Activated CD4-positive, alpha-beta T cell treated with anti-CD3 and anti-CD28 coated beads for 1 hour (primary cell): ENCODE measurements around the gene KDELR3.

ENCODE experiments used
- DNase-seq: peaks from one replicate; pipeline ENCODE4 v3.0.0-alpha.2; 2020

The KDELR3 gene

DNA sequence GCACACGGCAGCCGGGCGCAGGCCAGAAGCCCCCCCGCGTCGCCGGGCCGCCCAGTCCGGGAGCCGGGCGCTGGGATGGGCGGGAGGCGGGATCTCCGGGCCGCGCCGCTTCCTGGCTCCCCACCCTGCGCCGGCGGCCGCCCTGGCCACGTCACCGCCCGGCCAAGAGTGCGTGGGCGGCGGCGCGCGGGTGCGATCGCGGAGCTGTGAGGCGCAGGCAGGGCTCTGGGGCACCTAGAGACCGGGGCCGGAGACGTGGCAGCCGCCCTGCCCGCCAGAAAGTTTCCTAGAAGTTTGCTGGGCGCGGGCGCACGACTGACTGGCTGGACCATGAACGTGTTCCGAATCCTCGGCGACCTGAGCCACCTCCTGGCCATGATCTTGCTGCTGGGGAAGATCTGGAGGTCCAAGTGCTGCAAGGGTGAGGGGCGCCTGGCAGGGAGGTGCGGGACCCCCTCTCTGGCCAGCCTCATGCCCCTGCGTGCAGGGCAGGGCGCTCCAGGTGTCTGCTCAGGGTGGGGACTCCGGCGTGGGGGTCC, at the start of gene KDELR3:
Gene KDELR3, plus strand, starts transcription at position 193 of the 539 bp plus-strand sequence. Its CDS starts 138 bp downstream, at position 331.
- DNase-seq, result peak; percentile 24

DNA sequence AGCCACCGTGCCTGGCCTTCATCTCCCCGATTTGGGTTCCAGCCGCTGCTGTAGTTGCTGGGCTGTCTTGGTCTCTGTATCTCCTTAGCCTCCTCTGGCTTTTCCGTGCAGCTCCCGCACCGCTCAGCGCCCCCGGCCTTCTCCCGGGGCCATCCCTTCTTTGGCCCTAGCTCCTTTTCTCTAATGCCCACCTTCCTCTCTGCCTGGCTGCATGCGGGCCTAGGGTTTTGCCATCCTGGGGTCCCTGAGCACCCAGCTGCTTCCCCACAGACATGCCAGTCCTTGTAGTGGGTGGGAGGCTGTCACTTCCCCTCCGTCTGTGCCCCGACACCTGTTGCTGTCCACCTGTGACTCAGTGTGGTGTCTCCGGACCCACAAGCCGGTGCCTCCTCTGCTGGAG, 49.3 kb upstream of the KDELR3 start:
- no peak for DNase-seq

DNA sequence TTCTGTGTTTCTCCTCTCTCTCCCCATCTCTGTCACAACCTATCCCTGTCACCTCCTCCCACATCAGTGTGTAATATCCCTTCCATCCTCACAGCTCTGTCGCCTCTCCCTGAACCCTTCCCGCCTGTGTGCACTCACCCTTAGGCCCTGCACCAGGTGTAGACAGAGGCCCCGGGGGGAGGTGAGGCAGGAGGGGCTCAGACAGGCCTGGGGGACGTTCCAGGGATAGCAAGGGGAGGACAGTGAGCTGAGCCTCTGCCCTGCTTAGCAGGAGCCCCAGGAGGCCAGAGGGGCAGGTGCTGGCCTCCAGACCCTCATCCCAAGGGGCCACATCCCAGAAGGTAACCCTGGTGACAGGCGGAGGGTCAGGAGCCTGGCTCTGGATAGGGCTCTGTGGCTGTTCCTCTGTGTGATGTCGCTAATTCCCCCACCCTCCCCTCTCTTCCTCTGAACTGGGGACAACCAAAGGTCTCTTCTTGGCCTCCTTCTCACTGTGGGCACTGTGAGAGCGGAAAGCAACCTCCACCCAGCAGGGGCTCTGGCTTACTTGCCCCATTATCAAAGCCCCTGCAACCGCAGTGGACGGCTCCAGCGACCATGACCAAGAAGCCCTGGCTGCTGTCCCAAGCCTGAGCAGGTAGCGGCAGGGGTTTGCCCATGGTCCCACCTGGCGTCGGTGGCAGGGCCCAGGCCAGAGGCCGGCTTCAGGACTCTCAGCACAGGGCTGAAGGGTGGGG, 48.6 kb upstream of the KDELR3 start:
- DNase-seq, result no peak

DNA sequence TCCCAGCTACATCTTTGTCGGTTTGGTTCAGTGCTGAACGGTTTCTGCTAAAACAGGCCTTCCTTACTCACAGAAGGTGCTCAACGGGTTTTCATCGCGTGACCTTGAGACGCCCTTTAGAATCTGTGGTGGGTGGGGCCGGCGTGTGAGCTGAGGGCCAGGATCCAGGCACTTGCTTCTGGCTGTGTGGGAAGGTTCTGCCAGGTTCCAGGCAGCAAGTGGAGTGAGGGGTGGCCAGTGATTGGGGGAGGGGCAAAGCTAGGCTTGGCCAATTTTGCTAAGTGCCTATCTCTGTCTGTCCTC, 48.1 kb upstream of the KDELR3 start:
- DNase-seq, result no peak

DNA sequence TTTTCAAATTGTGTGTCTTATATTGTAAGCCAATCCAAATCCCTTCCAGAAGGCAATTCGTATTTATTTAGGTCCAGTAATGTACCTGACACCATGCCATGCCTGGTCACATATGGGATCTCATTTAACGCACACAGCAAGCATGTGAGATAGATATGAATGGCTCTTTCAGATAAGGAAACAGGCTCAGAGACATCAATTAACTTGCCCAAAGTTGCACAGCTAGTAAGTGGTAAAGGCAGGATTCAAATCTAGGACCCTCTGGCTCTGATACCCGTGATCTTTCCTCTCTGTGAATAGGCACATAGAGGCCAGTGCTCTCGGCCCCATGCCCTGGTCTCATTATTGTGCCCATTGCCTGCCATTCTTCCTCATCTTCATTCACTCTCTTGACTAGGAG, 47.2 kb upstream of the KDELR3 start:
- DNase-seq, result no peak

DNA sequence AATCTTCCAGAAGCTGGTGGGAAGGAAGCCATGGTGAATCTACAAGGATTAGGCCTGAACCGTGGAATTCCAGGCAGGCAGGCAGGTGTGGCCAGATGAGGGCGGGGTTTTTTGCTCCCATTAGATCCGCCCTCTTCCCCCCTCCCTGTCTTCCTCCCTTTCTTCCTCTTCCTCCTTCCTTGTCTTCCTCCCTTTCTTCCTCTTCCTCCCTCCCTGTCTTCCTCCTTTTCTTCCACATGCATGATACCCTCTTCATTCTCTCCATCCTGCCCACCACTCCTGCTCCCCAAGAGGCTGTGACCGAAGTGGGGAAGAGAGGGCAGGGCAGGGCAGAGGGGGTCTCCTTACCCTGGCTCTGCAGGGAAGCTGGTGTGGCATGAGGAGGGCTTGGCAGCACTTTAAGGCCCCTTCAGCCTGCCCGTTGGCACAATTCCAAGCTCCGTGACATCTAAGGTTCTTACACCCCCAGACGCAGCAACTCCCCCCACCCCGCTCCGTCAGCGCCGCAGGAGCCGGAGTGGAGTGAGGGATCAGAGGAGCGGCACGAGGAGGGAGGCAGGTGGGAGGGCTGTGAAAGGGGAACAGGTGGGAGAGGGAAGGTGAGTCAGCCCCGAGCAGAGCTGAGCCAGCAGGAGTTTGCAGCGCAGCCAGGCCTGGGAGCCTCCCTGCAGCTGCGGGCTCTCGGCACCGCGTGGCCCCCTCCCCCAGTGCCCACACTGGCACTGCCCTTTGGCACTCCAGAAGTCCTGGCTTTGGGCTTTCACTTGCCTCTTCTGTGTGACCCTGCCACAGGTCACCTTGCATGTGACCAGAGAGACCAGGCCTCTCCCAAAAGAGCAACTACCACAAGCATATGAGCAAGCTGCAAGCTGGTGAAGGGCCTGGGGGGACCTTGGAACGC, 45.0 kb upstream of the KDELR3 start:
- DNase-seq, result no peak

DNA sequence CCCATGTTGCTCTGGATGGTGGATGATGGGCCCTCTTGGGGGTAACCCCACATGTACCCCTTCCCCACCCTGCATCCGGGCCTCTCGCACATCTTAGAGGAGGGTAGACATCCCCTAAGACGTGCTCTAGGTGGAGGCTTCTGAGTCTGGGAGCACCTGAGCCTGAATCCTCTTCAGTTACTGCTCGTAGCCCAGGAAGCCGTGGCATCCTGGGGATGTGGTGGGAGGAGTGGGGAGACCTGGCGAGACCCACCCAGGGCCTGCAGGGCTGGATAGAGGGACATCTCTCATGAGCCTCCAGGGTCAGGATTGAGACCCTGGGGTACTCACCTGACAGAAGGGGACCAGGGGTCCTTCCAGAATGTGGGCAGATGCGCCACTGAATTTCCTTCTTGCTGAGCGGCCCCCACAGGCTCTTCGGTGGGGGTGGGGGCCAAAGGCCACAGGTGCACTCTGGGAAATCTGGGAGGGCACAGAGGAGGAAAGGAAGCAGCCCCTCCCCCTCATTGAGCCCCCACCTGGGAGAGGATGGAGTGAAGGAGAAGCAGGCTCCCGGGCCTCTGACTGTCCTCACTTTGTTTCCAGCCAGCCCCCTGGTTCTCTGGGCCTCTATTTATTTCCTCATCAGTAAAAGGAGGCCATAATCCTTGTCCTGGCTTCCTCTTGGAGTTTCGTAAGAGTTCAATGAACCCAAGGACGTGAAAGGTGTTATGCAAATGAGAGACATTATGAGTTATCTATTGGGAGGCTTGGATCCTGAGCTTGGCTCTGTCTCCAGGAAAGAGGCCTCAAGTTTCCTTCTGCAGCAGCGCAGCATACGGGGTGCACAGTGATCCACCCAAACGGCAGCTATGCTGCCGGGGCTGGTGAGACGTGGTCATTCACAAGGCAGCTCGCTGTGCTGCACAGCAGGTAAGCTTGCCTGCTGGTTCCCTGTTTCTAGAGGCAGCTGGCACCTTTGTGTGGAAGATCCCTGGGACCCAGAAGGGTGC, 44.1 kb upstream of the KDELR3 start:
- DNase-seq, result no peak

DNA sequence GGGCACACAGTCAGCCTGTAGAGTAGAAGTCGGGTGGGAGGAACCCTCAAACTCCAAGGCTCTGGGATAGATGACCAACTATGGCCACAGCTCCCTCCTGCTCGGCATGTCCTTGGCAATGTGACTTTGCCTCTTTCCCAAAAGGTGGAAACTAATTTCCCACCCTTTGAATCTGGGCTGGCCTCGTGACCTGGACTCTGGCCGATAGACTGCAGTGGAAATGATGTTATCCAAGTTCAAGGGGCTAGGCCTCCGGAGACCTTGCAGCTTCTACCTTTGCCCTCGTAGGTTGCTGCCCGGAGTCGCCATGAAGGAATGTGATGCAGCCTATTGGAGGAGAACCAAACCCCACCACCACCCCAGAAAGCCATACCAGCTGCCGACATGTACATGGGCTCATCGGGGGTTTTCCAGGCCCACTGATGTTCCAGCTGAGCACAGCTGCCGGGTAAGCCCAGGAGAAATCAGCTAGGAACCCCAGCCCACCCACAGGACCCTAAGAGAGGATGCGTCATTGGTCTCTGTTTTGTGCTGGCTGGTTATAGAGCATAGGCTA, 43.3 kb upstream of the KDELR3 start:
- no peak for DNase-seq

DNA sequence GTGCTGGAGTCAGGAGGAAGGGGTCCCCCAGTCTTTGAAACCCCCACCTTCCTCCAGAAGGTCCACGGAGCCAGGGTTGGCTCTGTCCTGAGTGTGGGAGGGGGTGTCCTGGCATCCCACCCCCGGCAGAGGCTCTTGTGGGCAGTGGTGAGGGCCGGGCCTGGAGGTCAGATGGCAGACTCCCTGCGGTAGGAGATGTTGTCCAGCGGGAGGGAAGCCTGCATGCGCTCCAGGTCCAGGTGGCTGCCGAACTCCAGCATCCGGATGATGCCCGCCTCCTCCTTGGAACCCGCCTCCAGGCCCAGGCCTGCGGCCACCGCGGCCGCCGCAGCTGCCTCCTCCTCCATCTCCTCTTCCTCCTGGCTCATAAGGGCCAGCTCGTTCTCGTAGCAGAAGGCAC, 41.3 kb upstream of the KDELR3 start:
- DNase-seq, result no peak

DNA sequence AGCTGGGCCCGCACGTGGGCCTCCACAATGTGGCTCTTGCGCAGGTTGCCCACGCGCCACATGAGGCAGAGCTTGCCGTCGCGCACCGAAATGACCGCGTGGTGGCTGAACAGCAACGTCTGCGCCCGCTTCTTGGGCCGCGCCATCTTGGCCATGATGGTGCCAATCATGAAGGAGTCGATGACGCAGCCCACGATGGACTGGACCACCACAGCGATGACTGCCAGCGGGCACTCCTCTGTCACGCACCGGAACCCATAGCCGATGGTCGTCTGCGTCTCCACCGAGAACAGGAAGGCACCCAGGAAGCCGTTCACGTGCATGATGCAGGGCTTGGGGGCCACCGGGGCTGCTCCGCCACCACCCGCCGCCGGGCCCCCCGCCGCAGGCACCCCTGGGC, 40.4 kb upstream of the KDELR3 start:
- no peak for DNase-seq

DNA sequence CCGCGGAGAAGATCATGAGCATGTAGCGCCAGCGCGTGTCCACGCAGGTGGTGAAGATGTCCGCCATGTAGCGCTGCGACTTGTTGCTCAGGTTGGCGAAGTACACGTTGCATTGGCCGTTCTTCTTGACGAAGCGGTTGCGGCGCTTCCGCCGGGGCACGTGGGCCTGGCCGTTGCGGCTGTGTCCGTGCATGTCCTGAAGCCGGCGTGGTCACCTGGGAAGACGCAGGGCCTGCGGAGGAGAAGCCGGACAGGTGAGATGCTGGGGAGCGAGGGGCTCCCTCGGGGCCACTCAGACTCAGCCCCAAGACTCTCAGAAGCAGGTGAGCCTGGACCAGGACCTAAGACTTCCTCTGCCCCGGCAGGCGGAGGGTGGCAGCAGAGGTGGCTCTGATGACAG, 40.0 kb upstream of the KDELR3 start:
- DNase-seq, result no peak

DNA sequence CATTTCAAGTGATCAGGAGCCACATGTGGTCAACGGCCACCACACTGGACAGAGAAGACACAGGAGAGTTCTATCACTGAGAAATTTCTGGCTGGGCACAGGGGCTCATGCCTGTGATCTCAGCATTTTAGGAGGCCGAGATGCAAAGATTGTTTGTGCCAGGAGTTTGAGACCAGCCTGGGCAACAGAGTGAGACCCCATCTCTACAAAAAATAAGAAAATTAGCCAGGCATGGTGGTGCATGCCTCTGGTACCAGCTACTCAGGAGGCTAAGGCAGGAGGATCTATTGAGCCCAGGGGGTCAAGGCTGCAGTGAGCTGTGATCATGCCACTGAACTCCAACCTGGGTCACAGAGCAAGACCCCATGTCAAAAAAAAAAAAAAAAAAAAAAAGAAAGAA, 39.2 kb upstream of the KDELR3 start:
- DNase-seq, result no peak

DNA sequence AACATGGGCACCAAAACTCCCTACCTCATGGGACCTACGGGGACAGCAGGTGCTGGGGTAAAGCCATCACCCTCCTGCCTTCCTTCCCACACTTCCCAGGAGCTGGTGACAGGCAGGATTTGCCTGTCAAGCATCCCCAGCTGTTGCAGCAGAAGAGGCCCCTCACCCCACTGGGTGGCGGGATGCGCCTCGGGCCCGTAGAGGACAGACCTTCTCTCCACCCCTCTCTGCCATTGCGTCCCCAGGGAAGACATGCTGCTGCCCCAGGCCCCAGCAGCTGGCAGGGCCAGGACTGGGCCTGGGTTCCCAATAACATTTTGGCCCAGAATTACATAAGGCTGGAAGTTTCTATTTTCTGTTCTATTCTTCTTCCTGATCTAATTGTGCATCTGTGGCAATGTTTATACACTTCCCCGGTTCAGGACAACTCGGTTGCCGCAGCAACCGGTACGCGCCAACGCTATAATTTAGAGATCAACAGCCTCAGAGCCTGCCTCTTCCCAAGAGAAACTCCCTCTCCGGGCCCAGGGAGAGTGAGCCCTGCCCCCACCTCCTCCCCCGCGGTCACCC, 38.3 kb upstream of the KDELR3 start:
- DNase-seq, result no peak

DNA sequence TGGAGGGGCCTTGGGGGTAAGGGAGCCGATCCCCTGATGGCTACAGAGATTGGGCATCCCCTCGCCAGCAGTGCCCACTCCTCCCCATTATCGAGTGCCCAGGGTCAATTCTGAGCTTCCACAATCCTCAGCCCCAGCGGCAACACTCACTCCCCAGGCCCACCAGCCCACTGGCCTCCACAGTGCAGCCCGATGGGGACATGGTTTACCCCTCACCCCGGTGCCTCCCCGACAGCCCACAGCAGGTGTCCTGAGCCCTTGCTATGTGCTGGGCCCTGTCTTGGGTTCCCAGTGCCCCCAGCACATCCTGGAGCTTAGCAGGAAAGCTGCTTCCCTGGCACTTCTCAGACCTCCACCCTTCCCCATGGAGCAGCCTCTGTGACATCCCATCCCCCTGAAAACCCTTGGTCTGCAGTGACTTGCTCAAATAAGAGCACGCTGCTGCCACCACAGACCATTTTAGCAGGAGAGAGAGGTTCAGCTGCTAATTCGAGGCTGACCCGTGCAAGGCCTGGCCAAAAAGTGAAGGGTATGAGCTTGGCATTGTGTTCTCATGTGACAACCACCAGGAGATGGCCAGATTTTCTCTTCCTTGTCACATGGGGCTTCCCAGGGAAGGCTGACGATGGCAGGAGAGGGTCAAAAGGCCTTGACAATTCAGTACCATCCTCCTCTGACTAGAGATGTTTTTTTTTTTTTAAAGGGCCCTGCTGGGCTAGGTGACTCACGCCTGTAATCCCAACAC, 36.5 kb upstream of the KDELR3 start:
- DNase-seq, result no peak

DNA sequence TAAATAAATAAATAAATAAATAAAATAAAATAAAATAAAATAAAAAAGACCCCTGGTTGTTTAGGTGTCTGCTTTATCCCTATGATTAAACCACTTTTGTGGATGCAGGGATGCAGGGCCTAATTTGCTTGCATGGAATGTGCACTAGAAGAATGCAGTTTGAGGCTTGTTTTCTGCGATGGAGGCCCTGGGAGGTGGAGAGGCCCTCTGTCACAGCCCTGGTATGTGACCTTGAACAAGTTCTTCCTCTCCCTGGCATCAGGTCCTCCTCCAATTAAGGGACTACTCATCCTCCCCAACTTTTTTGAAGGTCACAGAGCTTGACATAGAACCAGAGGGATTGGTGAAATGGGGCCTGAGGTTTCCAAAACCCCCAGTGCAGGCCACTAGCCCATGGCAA, 35.6 kb upstream of the KDELR3 start:
- DNase-seq, result no peak

DNA sequence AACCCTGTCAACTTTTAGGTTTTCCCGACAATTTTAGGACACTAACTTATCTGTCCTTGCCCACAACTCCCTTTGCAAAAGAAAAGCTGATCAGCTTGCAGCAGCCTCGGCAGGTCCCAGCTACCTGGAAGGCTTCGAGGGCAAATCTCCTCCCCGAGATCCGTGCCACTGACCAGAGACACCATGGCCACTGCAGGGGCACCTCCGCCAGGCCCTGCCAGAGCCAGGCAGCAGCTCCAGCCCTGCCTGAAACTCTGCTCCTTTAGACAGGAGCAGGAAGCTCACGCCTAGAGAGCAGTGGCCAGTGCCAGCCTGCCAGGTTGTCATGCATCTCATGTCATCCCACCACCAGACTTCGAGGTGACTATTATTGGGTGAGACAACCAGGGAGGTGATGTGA, 34.0 kb upstream of the KDELR3 start:
- no peak for DNase-seq

DNA sequence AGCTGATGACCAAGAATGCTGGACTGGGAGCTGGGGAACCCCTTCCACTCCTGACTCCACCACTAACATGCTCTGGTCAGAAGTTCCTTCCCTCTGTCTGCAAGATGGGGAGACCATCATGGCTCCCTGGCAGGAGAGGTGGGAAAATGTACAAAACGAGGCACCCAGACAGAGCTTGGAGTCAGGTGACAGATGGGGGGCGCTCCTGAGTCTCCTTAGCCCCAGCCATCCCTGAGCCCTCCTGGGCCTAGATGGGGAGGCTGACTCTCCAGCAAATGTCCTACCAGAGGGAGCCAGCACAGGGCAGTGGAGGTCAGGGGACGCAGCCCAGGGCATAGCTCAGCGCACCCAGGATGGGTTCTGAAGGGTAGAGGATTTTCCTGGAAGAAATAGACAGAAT, 32.9 kb upstream of the KDELR3 start:
- DNase-seq, result no peak

DNA sequence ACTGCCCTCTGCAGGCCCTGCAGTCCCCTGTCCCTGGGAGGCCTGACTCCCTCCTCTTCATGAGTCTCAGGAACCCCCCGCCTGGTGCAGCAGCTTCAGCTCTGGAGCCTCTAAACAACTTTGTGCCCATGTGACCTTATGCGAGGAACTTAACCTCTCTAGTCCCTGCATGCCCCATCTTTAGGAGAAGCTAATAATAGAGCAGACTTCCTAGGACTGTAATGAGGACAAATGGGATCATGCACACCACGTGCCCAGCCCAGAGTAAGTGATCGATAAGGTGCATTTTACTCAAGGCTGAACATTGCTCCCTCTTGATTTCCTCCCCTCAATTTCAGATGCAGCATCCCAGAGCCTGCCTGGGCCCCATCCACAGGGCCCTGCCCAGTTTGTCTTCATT, 31.9 kb upstream of the KDELR3 start:
- DNase-seq, result no peak

DNA sequence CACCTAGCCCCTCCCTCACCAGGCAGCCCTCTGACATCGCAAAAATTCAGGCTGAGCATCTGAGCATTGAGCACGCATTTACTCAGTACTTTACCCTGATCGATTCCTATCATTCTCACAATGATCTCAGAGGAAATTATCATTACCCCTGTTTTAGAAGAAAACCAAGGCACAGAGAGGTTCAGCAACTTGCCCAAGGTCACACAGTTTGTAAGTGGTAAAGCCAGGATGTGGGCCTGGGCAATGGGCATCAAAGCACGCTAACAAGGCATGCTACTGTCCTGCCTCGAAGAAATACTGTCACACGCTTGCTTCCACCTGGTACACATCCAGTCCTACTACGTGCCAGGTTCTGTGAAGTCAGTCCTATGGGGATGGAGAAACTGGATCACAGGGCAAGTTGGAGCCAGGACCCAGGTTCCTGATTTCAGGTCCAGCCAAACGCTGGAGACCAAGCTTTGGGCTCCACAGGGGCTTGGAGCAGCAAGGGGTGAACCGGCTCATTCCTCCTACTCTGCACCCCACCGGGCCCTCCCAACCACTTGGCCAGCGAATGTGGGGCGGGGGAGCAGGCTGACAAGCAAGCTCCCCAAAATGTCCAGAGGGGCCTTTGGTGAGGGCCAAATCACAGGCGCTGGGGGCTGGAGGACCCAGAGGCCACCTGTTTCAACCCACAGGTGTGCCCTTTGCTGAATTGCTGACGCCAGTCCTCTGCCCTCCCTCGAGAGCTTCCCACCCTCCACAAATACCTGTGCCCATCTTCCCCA, 31.1 kb upstream of the KDELR3 start:
- no peak for DNase-seq

DNA sequence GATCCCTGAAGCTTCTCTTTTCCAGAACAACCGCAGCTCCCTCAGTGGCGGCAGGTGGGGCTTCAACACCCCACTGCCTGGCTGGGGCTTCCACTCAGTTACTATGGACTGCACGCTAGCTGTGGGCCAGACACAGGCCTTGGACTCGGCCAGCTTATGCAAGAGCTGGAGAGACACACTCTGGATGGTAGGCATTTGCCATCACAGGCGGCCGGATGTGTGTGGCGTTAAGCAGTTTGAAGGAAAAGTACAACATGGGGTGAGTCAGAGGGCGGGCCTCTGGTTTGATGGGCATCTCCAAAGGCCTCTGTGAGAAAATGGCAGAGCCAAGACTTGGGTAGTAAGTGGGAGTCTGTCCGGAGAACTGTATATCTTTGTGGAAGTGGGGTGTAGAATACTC, 30.5 kb upstream of the KDELR3 start:
- DNase-seq, result no peak
